Neural cell (in vitro differentiated cells): ENCODE data around the gene LCE6A. TPM values are rescaled to one million over a fixed set of nuclear protein-coding genes. Genes with fewer than 3 reads are reported as not detected.

Experiments used
- H2AFZ ChIP-seq: fragments of 200-600, 300-800 bp; sonication (generic), shearing (Covaris generic); 2 replicates; pipeline ENCODE4 v1.6.0; 2014; ENCODE audit warnings: low read depth, mild to moderate bottlenecking, antibody characterized with exemption, low read length, moderate library complexity
- H3F3A ChIP-seq: fragments of 200-600 bp; shearing (Covaris generic); 2 replicates; pipeline ENCODE4 v1.6.1; 2016; ENCODE audit warnings: mild to moderate bottlenecking, moderate library complexity, mixed read lengths, antibody characterized with exemption, low read length; ENCODE audit not compliant: insufficient read depth, poor library complexity, severe bottlenecking
- H3K27ac ChIP-seq: fragments of 200-600, 300-800 bp; sonication (generic), shearing (Covaris generic); 2 replicates; pipeline ENCODE4 v1.5.1; 2014; ENCODE audit warnings: mild to moderate bottlenecking, low read length, moderate library complexity
- H3K27me3 ChIP-seq: fragments of 300-800, 200-600 bp; sonication (generic), shearing (Covaris generic); 2 replicates; pipeline ENCODE4 v1.6.0; 2014; ENCODE audit warnings: mild to moderate bottlenecking, low read depth, low read length, moderate library complexity; ENCODE audit not compliant: insufficient read depth
- H3K36me3 ChIP-seq: fragments of 300-800, 200-600 bp; sonication (generic), shearing (Covaris generic); 2 replicates; pipeline ENCODE4 v1.5.1; 2014; ENCODE audit warnings: mild to moderate bottlenecking, antibody characterized with exemption, low read length, moderate library complexity; ENCODE audit not compliant: insufficient read depth
- H3K4me2 ChIP-seq: fragments of 300-800, 200-600 bp; sonication (generic), shearing (Covaris generic); 2 replicates; pipeline ENCODE4 v1.6.0; 2014; ENCODE audit warnings: mild to moderate bottlenecking, low read length
- H3K4me3 ChIP-seq: fragments of 300-800, 200-600 bp; sonication (generic), shearing (Covaris generic); 2 replicates; pipeline ENCODE4 v1.5.1; 2014; ENCODE audit warnings: mild to moderate bottlenecking, low read length, moderate library complexity
- H3K79me2 ChIP-seq: fragments of 200-600 bp; shearing (Covaris generic); replicated peaks from 2 replicates; pipeline ENCODE4 v1.6.0; 2014; ENCODE audit warnings: mild to moderate bottlenecking, low read length, moderate library complexity; ENCODE audit not compliant: insufficient read depth
- H3K9ac ChIP-seq: fragments of 300-800, 200-600 bp; sonication (generic), shearing (Covaris generic); 2 replicates; pipeline ENCODE4 v1.6.1; 2016; ENCODE audit warnings: mild to moderate bottlenecking, low read length, mixed read lengths
- H3K9me2 ChIP-seq: fragments of 200-600 bp; shearing (Covaris generic); 2 replicates; pipeline ENCODE4 v1.6.1; 2016; ENCODE audit warnings: mild to moderate bottlenecking, low read length, mixed read lengths; ENCODE audit not compliant: insufficient read depth
- H3K9me3 ChIP-seq: fragments of 200-600, 300-800 bp; sonication (generic), shearing (Covaris generic); 2 replicates; pipeline ENCODE4 v1.6.1; 2016; ENCODE audit warnings: mild to moderate bottlenecking, mixed run types, low read length, moderate library complexity, mixed read lengths
- H4K20me1 ChIP-seq: fragments of 200-600 bp; shearing (Covaris generic); 2 replicates; pipeline ENCODE4 v1.6.1; 2016; ENCODE audit warnings: mild to moderate bottlenecking, mixed run types; ENCODE audit not compliant: insufficient read depth
- EP300 ChIP-seq: fragments of 450-650 bp; conservative IDR thresholded peaks from 2 replicates; pipeline ENCODE4 v1.6.1; 2014; ENCODE audit warnings: antibody characterized with exemption, mild to moderate bottlenecking, moderate library complexity; ENCODE audit not compliant: poor library complexity, severe bottlenecking
- EZH2 ChIP-seq: fragments of 200-600, 300-800 bp; shearing (Covaris generic), sonication (generic); IDR thresholded peaks from 2 replicates; pipeline ENCODE4 v1.6.1; 2014; ENCODE audit warnings: antibody characterized with exemption, low read length, borderline replicate concordance, mild to moderate bottlenecking; ENCODE audit not compliant: insufficient read depth, poor library complexity, severe bottlenecking
- MXI1 ChIP-seq: fragments of 450-650 bp; conservative IDR thresholded peaks from 2 replicates; pipeline ENCODE4 v1.6.1; 2014; ENCODE audit warnings: antibody characterized with exemption, mild to moderate bottlenecking; ENCODE audit not compliant: poor library complexity, severe bottlenecking
- POLR2AphosphoS5 ChIP-seq: IDR thresholded peaks from 2 replicates; pipeline ENCODE4 v1.6.1; 2012
- RAD21 ChIP-seq: fragments of 450-650 bp; conservative IDR thresholded peaks from 2 replicates; pipeline ENCODE4 v1.6.1; 2014; ENCODE audit warnings: antibody characterized with exemption, mild to moderate bottlenecking, moderate library complexity
- SMC3 ChIP-seq: fragments of 450-650 bp; conservative IDR thresholded peaks from 2 replicates; pipeline ENCODE4 v1.6.1; 2014; ENCODE audit warnings: antibody characterized with exemption, mild to moderate bottlenecking, moderate library complexity; ENCODE audit not compliant: poor library complexity
- TAF1 ChIP-seq: IDR thresholded peaks from 2 replicates; pipeline ENCODE4 v1.6.1; 2012; ENCODE audit warnings: low read depth
- polyA plus RNA-seq: library from polyadenylated mRNA; depleted of rRNA; stranded (reverse); fragments of >200 nt; gene quantifications from 2 replicates; pipeline ENCODE4 v1.2.3, GENCODE V29; 2014
- TF ChIP-seq, protein P1 (sequence below): fragments of 450-650 bp; IDR thresholded peaks from 2 replicates; pipeline ENCODE4 v1.5.1; 2014; ENCODE audit warnings: antibody characterized with exemption, mild to moderate bottlenecking, moderate library complexity; ENCODE audit not compliant: poor library complexity, severe bottlenecking
- TF ChIP-seq, protein P2 (sequence below): IDR thresholded peaks from 2 replicates; pipeline ENCODE4 v1.6.1; 2012; ENCODE audit warnings: borderline replicate concordance

Gene LCE6A
- polyA plus RNA-seq, 1 donor from 2014 or later: not detected

DNA sequence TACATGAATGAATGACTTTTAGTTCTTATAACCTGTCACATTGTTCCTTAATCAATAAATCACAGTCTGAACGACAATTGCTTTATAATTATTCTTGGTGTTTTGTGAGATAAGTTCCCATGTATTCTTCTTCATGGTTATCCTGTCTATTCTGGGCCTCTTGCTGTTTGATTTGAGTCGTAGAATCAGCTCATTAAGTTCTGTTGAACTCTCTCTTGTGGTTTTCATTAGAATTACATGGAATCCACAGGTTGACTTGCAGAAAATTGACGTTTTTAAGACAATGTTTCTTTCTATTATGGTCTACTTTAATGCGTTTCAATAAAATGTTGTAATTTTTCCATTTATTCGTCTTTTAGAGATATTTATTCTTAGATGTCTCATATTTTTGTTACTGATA is 19.4 kb upstream of the LCE6A start:
- Histone ChIP-seq H3K9me2 (no peaks in the 10 kb centered on the region), H4K20me1 (no peaks in the 10 kb centered on the region), H3K9ac (no peak overlapping the region), H3K79me2 (no peaks in the 10 kb centered on the region), H3K27me3 (no peaks in the 10 kb centered on the region), H2AFZ (no peak overlapping the region), H3K4me2 (no peak overlapping the region), H3K9me3 (no peaks in the 10 kb centered on the region), H3K27ac (no peak overlapping the region), H3F3A (no peaks in the 10 kb centered on the region), H3K4me3 (no peak overlapping the region), H3K36me3 (no peaks in the 10 kb centered on the region)
- TF ChIP-seq MXI1: no peak
- no peak for TF ChIP-seq RAD21
- no peak for TF ChIP-seq SMC3
- TF ChIP-seq, protein P1, sequence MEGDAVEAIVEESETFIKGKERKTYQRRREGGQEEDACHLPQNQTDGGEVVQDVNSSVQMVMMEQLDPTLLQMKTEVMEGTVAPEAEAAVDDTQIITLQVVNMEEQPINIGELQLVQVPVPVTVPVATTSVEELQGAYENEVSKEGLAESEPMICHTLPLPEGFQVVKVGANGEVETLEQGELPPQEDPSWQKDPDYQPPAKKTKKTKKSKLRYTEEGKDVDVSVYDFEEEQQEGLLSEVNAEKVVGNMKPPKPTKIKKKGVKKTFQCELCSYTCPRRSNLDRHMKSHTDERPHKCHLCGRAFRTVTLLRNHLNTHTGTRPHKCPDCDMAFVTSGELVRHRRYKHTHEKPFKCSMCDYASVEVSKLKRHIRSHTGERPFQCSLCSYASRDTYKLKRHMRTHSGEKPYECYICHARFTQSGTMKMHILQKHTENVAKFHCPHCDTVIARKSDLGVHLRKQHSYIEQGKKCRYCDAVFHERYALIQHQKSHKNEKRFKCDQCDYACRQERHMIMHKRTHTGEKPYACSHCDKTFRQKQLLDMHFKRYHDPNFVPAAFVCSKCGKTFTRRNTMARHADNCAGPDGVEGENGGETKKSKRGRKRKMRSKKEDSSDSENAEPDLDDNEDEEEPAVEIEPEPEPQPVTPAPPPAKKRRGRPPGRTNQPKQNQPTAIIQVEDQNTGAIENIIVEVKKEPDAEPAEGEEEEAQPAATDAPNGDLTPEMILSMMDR: no peak
- no peak for TF ChIP-seq POLR2AphosphoS5
- no peak for TF ChIP-seq EZH2
- no peak for TF ChIP-seq TAF1
- TF ChIP-seq, protein P2, sequence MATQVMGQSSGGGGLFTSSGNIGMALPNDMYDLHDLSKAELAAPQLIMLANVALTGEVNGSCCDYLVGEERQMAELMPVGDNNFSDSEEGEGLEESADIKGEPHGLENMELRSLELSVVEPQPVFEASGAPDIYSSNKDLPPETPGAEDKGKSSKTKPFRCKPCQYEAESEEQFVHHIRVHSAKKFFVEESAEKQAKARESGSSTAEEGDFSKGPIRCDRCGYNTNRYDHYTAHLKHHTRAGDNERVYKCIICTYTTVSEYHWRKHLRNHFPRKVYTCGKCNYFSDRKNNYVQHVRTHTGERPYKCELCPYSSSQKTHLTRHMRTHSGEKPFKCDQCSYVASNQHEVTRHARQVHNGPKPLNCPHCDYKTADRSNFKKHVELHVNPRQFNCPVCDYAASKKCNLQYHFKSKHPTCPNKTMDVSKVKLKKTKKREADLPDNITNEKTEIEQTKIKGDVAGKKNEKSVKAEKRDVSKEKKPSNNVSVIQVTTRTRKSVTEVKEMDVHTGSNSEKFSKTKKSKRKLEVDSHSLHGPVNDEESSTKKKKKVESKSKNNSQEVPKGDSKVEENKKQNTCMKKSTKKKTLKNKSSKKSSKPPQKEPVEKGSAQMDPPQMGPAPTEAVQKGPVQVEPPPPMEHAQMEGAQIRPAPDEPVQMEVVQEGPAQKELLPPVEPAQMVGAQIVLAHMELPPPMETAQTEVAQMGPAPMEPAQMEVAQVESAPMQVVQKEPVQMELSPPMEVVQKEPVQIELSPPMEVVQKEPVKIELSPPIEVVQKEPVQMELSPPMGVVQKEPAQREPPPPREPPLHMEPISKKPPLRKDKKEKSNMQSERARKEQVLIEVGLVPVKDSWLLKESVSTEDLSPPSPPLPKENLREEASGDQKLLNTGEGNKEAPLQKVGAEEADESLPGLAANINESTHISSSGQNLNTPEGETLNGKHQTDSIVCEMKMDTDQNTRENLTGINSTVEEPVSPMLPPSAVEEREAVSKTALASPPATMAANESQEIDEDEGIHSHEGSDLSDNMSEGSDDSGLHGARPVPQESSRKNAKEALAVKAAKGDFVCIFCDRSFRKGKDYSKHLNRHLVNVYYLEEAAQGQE: no peak
- TF ChIP-seq EP300: no peak

DNA sequence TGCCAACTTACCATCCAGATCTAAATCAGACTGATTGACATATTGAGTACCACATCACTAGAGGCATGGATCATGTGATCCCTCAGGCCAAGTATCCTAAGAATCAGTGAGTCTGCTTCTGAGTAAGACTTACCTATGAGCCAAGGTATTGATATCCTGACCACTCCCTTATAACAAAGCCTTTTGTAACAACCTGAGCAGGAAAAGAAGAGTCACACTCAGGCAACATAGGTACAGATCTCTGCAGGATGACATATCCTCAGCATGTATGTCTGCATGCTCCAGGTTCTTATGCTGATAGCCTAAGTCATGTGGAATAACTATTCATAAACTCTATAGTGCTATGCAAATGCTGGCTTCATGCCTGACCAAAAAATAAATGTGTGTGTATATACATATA is 17.7 kb upstream of the LCE6A start:
- Histone ChIP-seq H3K36me3 (no peaks in the 10 kb centered on the region), H3K9me2 (no peaks in the 10 kb centered on the region), H3K79me2 (no peaks in the 10 kb centered on the region), H4K20me1 (no peaks in the 10 kb centered on the region), H3F3A (no peaks in the 10 kb centered on the region), H3K4me2 (no peak overlapping the region), H3K27ac (no peak overlapping the region), H3K9ac (no peak overlapping the region), H2AFZ (no peak overlapping the region), H3K27me3 (no peaks in the 10 kb centered on the region), H3K9me3 (no peaks in the 10 kb centered on the region), H3K4me3 (no peak overlapping the region)
- no peak for TF ChIP-seq EP300

DNA sequence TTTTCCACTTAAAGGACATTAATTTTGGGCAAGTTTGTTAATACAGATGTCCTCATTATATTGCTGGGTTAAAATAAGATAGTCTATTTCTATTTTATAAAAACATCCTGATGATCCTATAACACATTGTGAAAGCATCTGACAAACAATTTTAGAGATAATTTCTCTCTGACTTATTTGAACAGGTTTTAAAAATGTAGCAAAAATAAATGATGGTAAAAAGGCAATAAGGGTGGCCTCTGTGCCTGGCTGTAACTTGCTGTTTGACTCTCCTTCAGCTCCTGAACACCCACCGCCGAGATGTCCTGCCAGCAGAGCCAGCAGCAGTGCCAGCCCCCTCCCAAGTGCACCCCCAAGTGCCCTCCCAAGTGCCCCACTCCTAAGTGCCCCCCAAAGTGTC is 15.5 kb upstream of the LCE6A start, which contains the start of gene LCE1A:
Gene LCE1A, plus strand, starts transcription at position 301 of the 400 bp plus-strand sequence. Its CDS starts 0 bp downstream, at position 301.
- H3K4me3 ChIP-seq: no peak within 1 kb of the TSS
- H3K27ac ChIP-seq: no peak within 1 kb of the TSS
- no peaks in the 10 kb centered on the region for H3K9me3 ChIP-seq
- H3K36me3 ChIP-seq: no peaks in the 10 kb centered on the region
- H3K9ac ChIP-seq: no peak within 1 kb of the TSS
- TF ChIP-seq EP300 (no peak), RAD21 (no peak), MXI1 (no peak), EZH2 (no peak), SMC3 (no peak), POLR2AphosphoS5 (no peak), TAF1 (no peak)
- TF ChIP-seq, protein P2: no peak
- TF ChIP-seq, protein P1: no peak
- H3F3A ChIP-seq: no peaks in the 10 kb centered on the region
- H3K27me3 ChIP-seq: no peaks in the 10 kb centered on the region
- H2AFZ ChIP-seq: no peak within 1 kb of the TSS
- no peaks in the 10 kb centered on the region for H3K79me2 ChIP-seq
- H4K20me1 ChIP-seq: no peaks in the 10 kb centered on the region
- no peak within 1 kb of the TSS for H3K4me2 ChIP-seq
- no peaks in the 10 kb centered on the region for H3K9me2 ChIP-seq
